ENCODE measurements around the gene CRYBG2. TPM values are rescaled to one million over a fixed set of nuclear protein-coding genes. Genes with fewer than 3 reads are reported as not detected.

The CRYBG2 gene
- total RNA-seq, 1 donor from 2014 or later = 0.27 TPM

GRCh38 chr1:26286064-26286416 lies 67.9 kb downstream of the CRYBG2 start:
- no peak for DNase-seq
- H3K4me1 Mint-ChIP-seq = peaks cover 98% of the 10 kb centered on the region
- ChIA-PET CTCF (interaction anchor here (1.2 to 10.4 kb wide), 5 partner anchors 11 to 131 kb away, joined by 3 to 372 read pairs (median 7); partner anchors contain the start of genes CD52 and CEP85), POLR2A (interaction anchor here (0.6 to 21.5 kb wide), 5 partner anchors 10 to 1056 kb away, joined by 3 to 1638 read pairs (median 5); partner anchors contain the start of gene CD52)
- no peak overlapping the region for H3K4me3 Mint-ChIP-seq
- no peaks in the 10 kb centered on the region for H3K27me3 Mint-ChIP-seq
- intact Hi-C loops (cut with micrococcal nuclease) = loop anchor here (5.0 to 10.0 kb wide), 2 partner anchors 186 to 1079 kb away; partner anchors contain the start of genes HMGN2 and MAP3K6
- ATAC-seq (ENCODE audit: low read depth) = no peak
- H3K9me3 Mint-ChIP-seq = no peaks in the 10 kb centered on the region
- peak overlapping the region; percentile 100 for H3K27ac Mint-ChIP-seq
- no peak for TF ChIP-seq CTCF (IDR thresholded peaks at IDR 0.05)
- H3K36me3 Mint-ChIP-seq (ENCODE audit: low read depth) = peaks cover 28% of the 10 kb centered on the region

GRCh38 chr1:26285366-26286063 lies 68.4 kb downstream of the CRYBG2 start:
- H3K36me3 Mint-ChIP-seq (ENCODE audit: low read depth) = peaks cover 31% of the 10 kb centered on the region
- no peak for ATAC-seq (ENCODE audit: low read depth)
- ChIA-PET CTCF (interaction anchor here (0.8 to 10.4 kb wide), 10 partner anchors 10 to 255 kb away, joined by 3 to 372 read pairs (median 6); partner anchors contain the start of genes C1orf232, CD52, CEP85 and ZNF593), POLR2A (interaction anchor here (1.0 to 21.5 kb wide), 7 partner anchors 10 to 174 kb away, joined by 3 to 1638 read pairs (median 10); partner anchors contain the start of genes CD52, CEP85, PDIK1L and UBXN11)
- DNase-seq = no peak
- peak overlapping the region; percentile 100 for H3K27ac Mint-ChIP-seq
- no peak for TF ChIP-seq CTCF (IDR thresholded peaks at IDR 0.05)
- peaks cover 97% of the 10 kb centered on the region for H3K4me1 Mint-ChIP-seq
- H3K4me3 Mint-ChIP-seq = peak overlapping the region; percentile 83
- H3K27me3 Mint-ChIP-seq = no peaks in the 10 kb centered on the region
- H3K9me3 Mint-ChIP-seq = no peaks in the 10 kb centered on the region
- intact Hi-C loops (cut with micrococcal nuclease) = loop anchor here (1.0 to 10.0 kb wide), 4 partner anchors 36 to 1079 kb away; partner anchors contain the start of genes HMGN2, MAP3K6 and PDIK1L

- peaks cover 93% of the 10 kb centered on the region for H3K4me1 Mint-ChIP-seq
- ChIA-PET CTCF (interaction anchor here (0.8 to 10.4 kb wide), 10 partner anchors 9 to 255 kb away, joined by 3 to 372 read pairs (median 6); partner anchors contain the start of genes C1orf232, CD52, CEP85 and ZNF593), POLR2A (interaction anchor here (0.6 to 21.5 kb wide), 13 partner anchors 9 to 1573 kb away, joined by 3 to 1638 read pairs (median 4); partner anchors contain the start of genes CD52, CEP85, PDIK1L and UBXN11)
- no peak for TF ChIP-seq CTCF (IDR thresholded peaks at IDR 0.05)
- intact Hi-C loops (cut with micrococcal nuclease) = loop anchor here (1.0 to 10.0 kb wide), 5 partner anchors 8 to 1080 kb away; partner anchors contain the start of genes HMGN2, MAP3K6 and PDIK1L
- H3K36me3 Mint-ChIP-seq (ENCODE audit: low read depth) = peaks cover 34% of the 10 kb centered on the region
- peak overlapping the region; percentile 83 for H3K4me3 Mint-ChIP-seq
- ATAC-seq (ENCODE audit: low read depth) (peak; percentile 54), DNase-seq (peak; percentile 75)
- no peaks in the 10 kb centered on the region for H3K27me3 Mint-ChIP-seq
- no peaks in the 10 kb centered on the region for H3K9me3 Mint-ChIP-seq
- H3K27ac Mint-ChIP-seq = peak overlapping the region; percentile 100
Measured at GRCh38 chr1:26284597-26285347, 69.2 kb downstream of the CRYBG2 start.

GRCh38 chr1:26283871-26284596 lies 69.9 kb downstream of the CRYBG2 start:
- Mint-ChIP-seq H3K27me3 (no peaks in the 10 kb centered on the region), H3K36me3 (ENCODE audit: low read depth) (peaks cover 34% of the 10 kb centered on the region), H3K4me1 (peaks cover 92% of the 10 kb centered on the region), H3K4me3 (peak overlapping the region; percentile 83), H3K9me3 (no peaks in the 10 kb centered on the region), H3K27ac (peak overlapping the region; percentile 100)
- TF ChIP-seq CTCF (IDR thresholded peaks at IDR 0.05) = no peak
- ChIA-PET POLR2A (interaction anchor here (0.6 to 21.5 kb wide), 12 partner anchors 8 to 505 kb away, joined by 3 to 1638 read pairs (median 4); partner anchors contain the start of genes CD52, CEP85, PDIK1L and UBXN11), CTCF (interaction anchor here (1.0 to 10.4 kb wide), 7 partner anchors 9 to 133 kb away, joined by 4 to 372 read pairs (median 7); partner anchors contain the start of genes C1orf232, CD52 and ZNF593)
- intact Hi-C loops (cut with micrococcal nuclease) = loop anchor here (1.0 to 10.0 kb wide), 3 partner anchors 8 to 1081 kb away; partner anchors contain the start of genes MAP3K6 and PDIK1L
- DNase-seq = no peak
- ATAC-seq (ENCODE audit: low read depth) = no peak

Measured in activated B cell treated with CpG ODN at 0.5 μM for 24 hours (primary cell).